ENCODE measurements around the gene DIP2C. TPM values are rescaled to one million over a fixed set of nuclear protein-coding genes. Genes with fewer than 3 reads are reported as not detected.

Gene DIP2C
- total RNA-seq, 1 donor from 2014 or later, result 31.5 TPM

- no peak for DNase-seq (ENCODE audit: low spot score)
Observed at GRCh38 chr10:677750-678661, 11.5 kb downstream of the DIP2C start.

- no peak for DNase-seq (ENCODE audit: low spot score)
Observed at GRCh38 chr10:677038-677437, 12.4 kb downstream of the DIP2C start.

- no peak for DNase-seq (ENCODE audit: low spot score)
Observed at GRCh38 chr10:676178-676577, 13.3 kb downstream of the DIP2C start.

GRCh38 chr10:675532-675931 lies 13.9 kb downstream of the DIP2C start:
- no peak for DNase-seq (ENCODE audit: low spot score)

GRCh38 chr10:673492-673891 lies 16.0 kb downstream of the DIP2C start:
- DNase-seq (ENCODE audit: low spot score), result no peak

- no peak for DNase-seq (ENCODE audit: low spot score)
Observed at GRCh38 chr10:672992-673391, 16.5 kb downstream of the DIP2C start.

- DNase-seq (ENCODE audit: low spot score), result no peak
Observed at GRCh38 chr10:672203-672602, 17.3 kb downstream of the DIP2C start.

- no peak for DNase-seq (ENCODE audit: low spot score)
Observed at GRCh38 chr10:670990-671389, 18.5 kb downstream of the DIP2C start.

GRCh38 chr10:670038-670437 lies 19.4 kb downstream of the DIP2C start:
- no peak for DNase-seq (ENCODE audit: low spot score)

GRCh38 chr10:668786-669485 lies 20.5 kb downstream of the DIP2C start:
- DNase-seq (ENCODE audit: low spot score), result no peak

GRCh38 chr10:667602-668143 lies 21.8 kb downstream of the DIP2C start:
- DNase-seq (ENCODE audit: low spot score), result no peak

- no peak for DNase-seq (ENCODE audit: low spot score)
Observed at GRCh38 chr10:667096-667495, 22.4 kb downstream of the DIP2C start.

GRCh38 chr10:666237-667012 lies 23.0 kb downstream of the DIP2C start:
- DNase-seq (ENCODE audit: low spot score), result no peak

- peak; percentile 78 for DNase-seq (ENCODE audit: low spot score)
Observed at GRCh38 chr10:665579-666091, 23.8 kb downstream of the DIP2C start.

- no peak for DNase-seq (ENCODE audit: low spot score)
Observed at GRCh38 chr10:664893-665292, 24.6 kb downstream of the DIP2C start.

GRCh38 chr10:664301-664700 lies 25.2 kb downstream of the DIP2C start:
- no peak for DNase-seq (ENCODE audit: low spot score)

GRCh38 chr10:663831-664251 lies 25.6 kb downstream of the DIP2C start:
- no peak for DNase-seq (ENCODE audit: low spot score)

- DNase-seq (ENCODE audit: low spot score), result no peak
Observed at GRCh38 chr10:663466-663751, 26.1 kb downstream of the DIP2C start.

- no peak for DNase-seq (ENCODE audit: low spot score)
Observed at GRCh38 chr10:662686-663465, 26.6 kb downstream of the DIP2C start.

- no peak for DNase-seq (ENCODE audit: low spot score)
Observed at GRCh38 chr10:662223-662605, 27.3 kb downstream of the DIP2C start.

- DNase-seq (ENCODE audit: low spot score), result no peak
Observed at GRCh38 chr10:661597-662222, 27.8 kb downstream of the DIP2C start.

Measured in mucosa of gallbladder (tissue), 1 donor.